ENCODE results near the gene C1orf146. TPM values are rescaled to one million over a fixed set of nuclear protein-coding genes. Genes with fewer than 3 reads are reported as not detected.

The C1orf146 gene
- total and polyA plus RNA-seq, 4 donors = not detected

DNA sequence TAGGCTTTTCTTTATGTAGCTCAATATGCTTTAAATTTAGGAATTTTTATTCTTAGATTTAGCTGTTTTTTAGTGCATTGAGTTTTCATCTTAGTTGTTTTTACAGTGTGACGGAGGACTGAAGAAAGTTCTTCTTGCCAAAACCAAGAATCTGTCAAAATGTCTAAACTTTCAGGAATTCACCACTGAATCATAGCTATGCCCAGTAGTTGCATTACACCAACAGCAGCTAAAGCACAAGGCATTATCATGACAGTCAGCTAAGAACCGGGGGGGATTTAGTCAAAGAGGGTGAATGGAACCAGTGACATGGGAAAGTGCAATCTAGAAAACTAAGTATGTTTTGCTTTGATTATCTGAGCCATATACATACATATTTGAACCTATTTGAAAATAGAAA, 6.5 kb upstream of the C1orf146 start:
- no peaks in the 10 kb centered on the region for H3K4me1 ChIP-seq (ENCODE audit: control insufficient read depth in 4 of 4, insufficient read depth in 4 of 4, low read length in 3 of 4)
- WGBS = 94% methylated on average over 2 of the region's 2 CpGs
- no peak overlapping the region for H3K27ac ChIP-seq (ENCODE audit: low read depth in 1 of 2, low read length in 2 of 2)
- no peak for TF ChIP-seq HNF4G (IDR thresholded peaks at IDR 0.05)
- no peak for TF ChIP-seq NR2F2 (IDR thresholded peaks at IDR 0.05)
- no peak for TF ChIP-seq RXRA (IDR thresholded peaks at IDR 0.05)
- TF ChIP-seq SP1 (IDR thresholded peaks at IDR 0.05) = no peak
- TF ChIP-seq, protein P1, sequence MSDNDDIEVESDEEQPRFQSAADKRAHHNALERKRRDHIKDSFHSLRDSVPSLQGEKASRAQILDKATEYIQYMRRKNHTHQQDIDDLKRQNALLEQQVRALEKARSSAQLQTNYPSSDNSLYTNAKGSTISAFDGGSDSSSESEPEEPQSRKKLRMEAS (IDR thresholded peaks at IDR 0.05) = no peak
- no peak for TF ChIP-seq ZBTB33 (IDR thresholded peaks at IDR 0.05)
- no peak for TF ChIP-seq HNF4A (conservative IDR thresholded peaks at IDR 0.05)
- TF ChIP-seq, protein P2, sequence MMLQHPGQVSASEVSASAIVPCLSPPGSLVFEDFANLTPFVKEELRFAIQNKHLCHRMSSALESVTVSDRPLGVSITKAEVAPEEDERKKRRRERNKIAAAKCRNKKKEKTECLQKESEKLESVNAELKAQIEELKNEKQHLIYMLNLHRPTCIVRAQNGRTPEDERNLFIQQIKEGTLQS (IDR thresholded peaks at IDR 0.05) = no peak
- no peak for TF ChIP-seq RAD21 (IDR thresholded peaks at IDR 0.05)
- TF ChIP-seq FOXA2 (IDR thresholded peaks at IDR 0.05) = no peak
- TF ChIP-seq REST (IDR thresholded peaks at IDR 0.05) = no peak
- no peak for TF ChIP-seq EGR1 (IDR thresholded peaks at IDR 0.05; ENCODE audit: low read depth in 2 of 2)
- TF ChIP-seq YY1 (IDR thresholded peaks at IDR 0.05) = no peak
- TF ChIP-seq, protein P3, sequence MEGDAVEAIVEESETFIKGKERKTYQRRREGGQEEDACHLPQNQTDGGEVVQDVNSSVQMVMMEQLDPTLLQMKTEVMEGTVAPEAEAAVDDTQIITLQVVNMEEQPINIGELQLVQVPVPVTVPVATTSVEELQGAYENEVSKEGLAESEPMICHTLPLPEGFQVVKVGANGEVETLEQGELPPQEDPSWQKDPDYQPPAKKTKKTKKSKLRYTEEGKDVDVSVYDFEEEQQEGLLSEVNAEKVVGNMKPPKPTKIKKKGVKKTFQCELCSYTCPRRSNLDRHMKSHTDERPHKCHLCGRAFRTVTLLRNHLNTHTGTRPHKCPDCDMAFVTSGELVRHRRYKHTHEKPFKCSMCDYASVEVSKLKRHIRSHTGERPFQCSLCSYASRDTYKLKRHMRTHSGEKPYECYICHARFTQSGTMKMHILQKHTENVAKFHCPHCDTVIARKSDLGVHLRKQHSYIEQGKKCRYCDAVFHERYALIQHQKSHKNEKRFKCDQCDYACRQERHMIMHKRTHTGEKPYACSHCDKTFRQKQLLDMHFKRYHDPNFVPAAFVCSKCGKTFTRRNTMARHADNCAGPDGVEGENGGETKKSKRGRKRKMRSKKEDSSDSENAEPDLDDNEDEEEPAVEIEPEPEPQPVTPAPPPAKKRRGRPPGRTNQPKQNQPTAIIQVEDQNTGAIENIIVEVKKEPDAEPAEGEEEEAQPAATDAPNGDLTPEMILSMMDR (IDR thresholded peaks at IDR 0.05; ENCODE audit: low read depth, low read length, missing input control) = no peak
- TF ChIP-seq TAF1 (conservative IDR thresholded peaks at IDR 0.05) = no peak
- TF ChIP-seq FOXA1 (IDR thresholded peaks at IDR 0.05) = no peak
- TF ChIP-seq GABPA (IDR thresholded peaks at IDR 0.05 in 1 of 2, conservative IDR thresholded peaks at IDR 0.05 in 1 of 2) = no peak
- TF ChIP-seq JUND (IDR thresholded peaks at IDR 0.05) = no peak
- H3K36me3 ChIP-seq (ENCODE audit: control insufficient read depth in 4 of 4, insufficient read depth in 3 of 4, low read depth in 1 of 4, low read length in 3 of 4) = no peaks in the 10 kb centered on the region
- no peak overlapping the region for H3K4me3 ChIP-seq (ENCODE audit: low read depth in 1 of 3, low read length in 3 of 3)
- no peaks in the 10 kb centered on the region for H3K27me3 ChIP-seq (ENCODE audit: control insufficient read depth in 4 of 4, insufficient read depth in 4 of 4, low read length in 3 of 4)
- no peak for DNase-seq (ENCODE audit: low spot score)
- peaks cover 0 to 4% (median 2%) of the 10 kb centered on the region in 4 donors for H3K9me3 ChIP-seq (ENCODE audit: control insufficient read depth in 4 of 4, low read length in 3 of 4)
- H3K9ac ChIP-seq (ENCODE audit: low read depth in 1 of 2, low read length in 2 of 2) = no peak overlapping the region
